IMR-90 (cell line): Measurements from ENCODE around the gene DNMT3A. TPM values are rescaled to one million over a fixed set of nuclear protein-coding genes. Genes with fewer than 3 reads are reported as not detected.

Experiments
- ATAC-seq: fragments of 200-7000 bp; cut with Tn5 transposase; 2 replicates; pipeline ENCODE4 v1.9.1; 2020; ENCODE audit warnings: low read depth, mild to moderate bottlenecking, moderate library complexity
- BruUV-seq: library from RNA; stranded (reverse); fragments of 400-500 nt; replicated peaks from 2 replicates; lab custom pipeline; 2021; lab: Mats Ljungman, UMichigan
- CTCF ChIA-PET: fragments of 300-600 bp; formaldehyde crosslinking; extraction: SDS; loops from one replicate; lab custom pipeline; 2021; ENCODE audit warnings: antibody characterized with exemption; lab: Yijun Ruan, JAX
- POLR2A ChIA-PET: fragments of 300-600 bp; sonication (Branson Sonifier 250); formaldehyde crosslinking; loops from one replicate; lab custom pipeline; 2022; ENCODE audit warnings: antibody characterized with exemption; ENCODE audit not compliant: unreplicated experiment; lab: Charles Lee
- DNase-seq: peaks from one replicate; pipeline ENCODE4 v3.0.0; 2013
- H2AFZ ChIP-seq: replicated peaks from 2 replicates; pipeline ENCODE3; 2013; ENCODE audit warnings: low read length, mild to moderate bottlenecking; ENCODE audit not compliant: poor library complexity
- H2AK5ac ChIP-seq: 2 replicates; pipeline ENCODE4 v1.6.1; 2013; ENCODE audit warnings: low read depth, low read length, inconsistent platforms
- H2AK9ac ChIP-seq: replicated peaks from 2 replicates; pipeline ENCODE3; 2013; ENCODE audit warnings: mild to moderate bottlenecking, low read depth, low read length, moderate library complexity; ENCODE audit not compliant: poor library complexity
- H2BK120ac ChIP-seq: 2 replicates; pipeline ENCODE4 v1.6.1; 2013; ENCODE audit warnings: low read depth, low read length, inconsistent platforms
- H2BK15ac ChIP-seq: 3 replicates; pipeline ENCODE4 v1.6.1; 2013; ENCODE audit warnings: low read depth, low read length, inconsistent platforms
- H2BK20ac ChIP-seq: 2 replicates; pipeline ENCODE4 v1.6.1; 2013; ENCODE audit warnings: low read depth, mild to moderate bottlenecking, inconsistent platforms, low read length, moderate library complexity
- H2BK5ac ChIP-seq: 2 replicates; pipeline ENCODE4 v1.6.1; 2013; ENCODE audit warnings: mild to moderate bottlenecking, low read depth, low read length, inconsistent platforms; ENCODE audit not compliant: poor library complexity, severe bottlenecking
- H3K14ac ChIP-seq: replicated peaks from 2 replicates; pipeline ENCODE4 v1.6.1; 2013; ENCODE audit warnings: low read depth, low read length, inconsistent platforms
- H3K18ac ChIP-seq: 2 replicates; pipeline ENCODE4 v1.6.1; 2013; ENCODE audit warnings: low read depth, low read length, control low read depth
- H3K23ac ChIP-seq: 2 replicates; pipeline ENCODE4 v1.6.1; 2013; ENCODE audit warnings: low read depth, low read length, inconsistent platforms
- H3K27ac ChIP-seq: 2 replicates; pipeline ENCODE4 v1.5.1; 2013; ENCODE audit warnings: mild to moderate bottlenecking, control low read depth, low read length; ENCODE audit not compliant: insufficient read depth
- H3K27me3 ChIP-seq: 2 replicates; pipeline ENCODE4 v1.6.1; 2013; ENCODE audit warnings: low read length; ENCODE audit not compliant: control insufficient read depth, insufficient read depth
- H3K36me3 ChIP-seq: 2 replicates; pipeline ENCODE4 v1.6.1; 2013; ENCODE audit warnings: low read length, mixed read lengths; ENCODE audit not compliant: control insufficient read depth, insufficient read depth
- H3K4ac ChIP-seq: 2 replicates; pipeline ENCODE4 v1.6.1; 2013; ENCODE audit warnings: low read depth, low read length, inconsistent platforms
- H3K4me1 ChIP-seq: 2 replicates; pipeline ENCODE4 v1.6.1; 2013; ENCODE audit warnings: low read length, mixed read lengths; ENCODE audit not compliant: control insufficient read depth, insufficient read depth
- H3K4me2 ChIP-seq: 2 replicates; pipeline ENCODE4 v1.6.1; 2013; ENCODE audit warnings: low read depth, mild to moderate bottlenecking, control low read depth, low read length, moderate library complexity
- H3K4me3 ChIP-seq: 2 replicates; pipeline ENCODE4 v1.5.1; 2013; ENCODE audit warnings: low read depth, mild to moderate bottlenecking, control low read depth, low read length, moderate library complexity; ENCODE audit not compliant: insufficient read depth
- H3K56ac ChIP-seq: 2 replicates; pipeline ENCODE4 v1.6.1; 2013; ENCODE audit warnings: low read length, inconsistent platforms; ENCODE audit not compliant: insufficient read depth; ENCODE audit errors: extremely low read depth
- H3K79me1 ChIP-seq, 2 experiments: 2 replicates each; pipeline ENCODE4 v1.6.1; 2013; ENCODE audit warnings: low read length in 2 of 2, inconsistent platforms in 1 of 2, low read depth in 1 of 2
- H3K9ac ChIP-seq: 2 replicates; pipeline ENCODE4 v1.6.1; 2013; ENCODE audit warnings: low read depth, low read length, control low read depth
- H3K9me1 ChIP-seq: 2 replicates; pipeline ENCODE4 v1.6.1; 2013; ENCODE audit warnings: low read length, inconsistent platforms; ENCODE audit not compliant: insufficient read depth
- H3K9me3 ChIP-seq: 2 replicates; pipeline ENCODE4 v1.6.1; 2013; ENCODE audit warnings: low read length; ENCODE audit not compliant: control insufficient read depth, insufficient read depth
- H4K20me1 ChIP-seq: 2 replicates; pipeline ENCODE4 v1.6.1; 2013; ENCODE audit warnings: low read length, inconsistent platforms; ENCODE audit not compliant: insufficient read depth
- H4K5ac ChIP-seq: 2 replicates; pipeline ENCODE4 v1.6.1; 2013; ENCODE audit warnings: mild to moderate bottlenecking, low read depth, low read length, control low read depth
- H4K8ac ChIP-seq, 2 experiments: 2 replicates each; pipeline ENCODE4 v1.6.1; 2013; ENCODE audit warnings: low read depth in 2 of 2, low read length in 2 of 2, control low read depth in 1 of 2, inconsistent platforms in 1 of 2
- H4K91ac ChIP-seq: 2 replicates; pipeline ENCODE4 v1.6.1; 2013; ENCODE audit warnings: low read depth, low read length, inconsistent platforms; ENCODE audit not compliant: insufficient read depth
- BHLHE40 ChIP-seq: fragments of 150-350 bp; IDR thresholded peaks from 2 replicates; pipeline ENCODE4 v1.6.1; 2016; ENCODE audit warnings: mild to moderate bottlenecking, low read depth, low read length
- CEBPB ChIP-seq: IDR thresholded peaks from 2 replicates; pipeline ENCODE4 v1.6.1; 2012; ENCODE audit warnings: low read depth, low read length, improper control_type of control experiment
- CHD1 ChIP-seq: IDR thresholded peaks from 2 replicates; pipeline ENCODE4 v1.6.1; 2012; ENCODE audit warnings: low read depth, low read length, improper control_type of control experiment
- CTCF ChIP-seq: conservative IDR thresholded peaks from 2 replicates; pipeline ENCODE4 v1.5.1; 2012; ENCODE audit warnings: mild to moderate bottlenecking, low read depth, low read length, improper control_type of control experiment
- ELK1 ChIP-seq: fragments of 150-350 bp; IDR thresholded peaks from 2 replicates; pipeline ENCODE4 v1.6.1; 2016; ENCODE audit warnings: low read depth, mild to moderate bottlenecking, low read length, moderate library complexity, borderline replicate concordance
- FOS ChIP-seq: fragments of 150-350 bp; IDR thresholded peaks from 2 replicates; pipeline ENCODE4 v1.6.1; 2016; ENCODE audit warnings: low read depth, low read length
- MAFK ChIP-seq: IDR thresholded peaks from 2 replicates; pipeline ENCODE4 v1.6.1; 2012; ENCODE audit warnings: low read depth, low read length, improper control_type of control experiment
- MAZ ChIP-seq: IDR thresholded peaks from 2 replicates; pipeline ENCODE4 v1.6.1; 2012; ENCODE audit warnings: low read depth, mild to moderate bottlenecking, low read length, improper control_type of control experiment, moderate library complexity, borderline replicate concordance
- MXI1 ChIP-seq: IDR thresholded peaks from 2 replicates; pipeline ENCODE4 v1.6.1; 2012; ENCODE audit warnings: low read depth, mild to moderate bottlenecking, low read length, moderate library complexity, borderline replicate concordance
- NFE2L2 ChIP-seq: fragments of 150-350 bp; IDR thresholded peaks from 2 replicates; pipeline ENCODE4 v1.6.1; 2016; ENCODE audit warnings: low read depth, mild to moderate bottlenecking, low read length
- RCOR1 ChIP-seq: IDR thresholded peaks from 2 replicates; pipeline ENCODE4 v1.6.1; 2012; ENCODE audit warnings: mild to moderate bottlenecking, low read length, improper control_type of control experiment; ENCODE audit not compliant: insufficient replicate concordance
- RFX5 ChIP-seq: IDR thresholded peaks from 2 replicates; pipeline ENCODE4 v1.8.0; 2012; ENCODE audit warnings: low read depth, mild to moderate bottlenecking, low read length, moderate library complexity
- SMC3 ChIP-seq: fragments of 150-350 bp; IDR thresholded peaks from 2 replicates; pipeline ENCODE4 v1.6.1; 2016; ENCODE audit warnings: low read depth, mild to moderate bottlenecking, antibody characterized with exemption, low read length, moderate library complexity
- WGBS, 2 experiments: methylation state at CpG; one replicate each; pipeline versions ENCODE4 v1.1.5 to v1.1.7; 2013; ENCODE audit warnings: missing lambda C conversion rate in 2 of 2; ENCODE audit not compliant: insufficient read length in 1 of 2; ENCODE audit errors: extremely low coverage in 2 of 2; 5-methylcytosine and 5-hydroxymethylcytosine counted together
- dilution Hi-C: fragments of 300-500 bp; cut with HindIII; formaldehyde crosslinking; loops from one replicate; pipeline ENCODE4 v1.14.3; 2018; ENCODE audit warnings: low sequenced_read_pairs; ENCODE audit not compliant: unreplicated experiment
- in situ Hi-C: fragments of 300-500 bp; cut with MboI; formaldehyde crosslinking; loops from 3 replicates; pipeline ENCODE4 v1.14.3; 2019; ENCODE audit warnings: low sequenced_read_pairs, inconsistent platforms, mixed read lengths
- intact Hi-C: fragments of 100-400 bp; cut with micrococcal nuclease; formaldehyde crosslinking; loops from 2 replicates; pipeline ENCODE4 v1.10.0; 2022
- polyA plus RNA-seq, 3 experiments: library from polyadenylated mRNA; depleted of rRNA; stranded (reverse); fragments of >200 nt; gene quantifications; 2 replicates each; pipeline ENCODE4 v1.2.3, GENCODE V29; 2012; ENCODE audit warnings: low replicate concordance in 1 of 3
- total RNA-seq: library from RNA; depleted of rRNA; stranded (reverse); fragments of >200 nt; gene quantifications from 2 replicates; pipeline ENCODE4 v1.2.3, GENCODE V29; 2012
- TF ChIP-seq, protein P1 (sequence below): fragments of 150-350 bp; IDR thresholded peaks from 2 replicates; pipeline ENCODE4 v1.6.1; 2017; ENCODE audit warnings: mild to moderate bottlenecking, antibody characterized with exemption, low read length, low read depth

Gene DNMT3A
- total and polyA plus RNA-seq, 2 of the 4 experiments (the other 2 are of a cell fraction) = 4.4 to 9.7 TPM

- ChIA-PET CTCF (interaction anchor here (0.6 to 1.2 kb wide), 3 partner anchors 15 to 658 kb away, joined by 3 to 6 read pairs (median 3); no protein-coding TSS in a partner anchor), POLR2A (interaction anchor here (0.6 kb wide), 1 partner anchor 298 kb away, joined by 3 read pairs; no protein-coding TSS in a partner anchor)
- Histone ChIP-seq H4K8ac (peak overlapping the region in 1 of 2 experiments; percentile 6; a peak in 1 of 4 replicates), H3K4ac (no peak overlapping the region), H3K23ac (no peak overlapping the region), H2AFZ (peak overlapping the region; percentile 19), H3K4me1 (peaks cover 12% of the 10 kb centered on the region), H3K9me3 (no peaks in the 10 kb centered on the region), H2BK20ac (no peak overlapping the region), H3K9me1 (peaks cover 12% of the 10 kb centered on the region; the same call in 1 of the 2 replicates), H2AK9ac (no peak overlapping the region), H4K5ac (no peak overlapping the region), H4K91ac (no peak overlapping the region), H3K36me3 (no peaks in the 10 kb centered on the region), H3K18ac (no peak overlapping the region), H3K4me2 (0 out of 2 replicates have a peak overlapping the region, but pooled peaks have one; percentile 8), H3K56ac (no peak overlapping the region), H3K9ac (no peak overlapping the region), H2BK120ac (no peak overlapping the region), H3K27me3 (no peaks in the 10 kb centered on the region), H3K79me1 (peaks cover 0 to 2% of the 10 kb centered on the region in 2 experiments; a peak in 1 of 4 replicates), H3K4me3 (no peak overlapping the region), H2AK5ac (peak overlapping the region; percentile 31; the same call in 1 of the 2 replicates), H4K20me1 (peaks cover 3% of the 10 kb centered on the region; the same call in 1 of the 2 replicates), H3K27ac (no peak overlapping the region), H2BK15ac (peak overlapping the region; percentile 2; the same call in 1 of the 3 replicates), H2BK5ac (no peak overlapping the region), H3K14ac (no peak overlapping the region; the same call in 1 of the 2 replicates)
- dilution Hi-C loops (no loop called here), in situ Hi-C loops (no loop called here), intact Hi-C loops (no loop called here)
- ATAC-seq (peak; percentile 21), DNase-seq (peak; percentile 72)
- no TSS peak for BruUV-seq
- 93% methylated on average over 2 of the region's 7 CpGs; no CpG with 5 or more reads in 1 of the 2 experiments for WGBS, 2 experiments
- TF ChIP-seq, protein P1, sequence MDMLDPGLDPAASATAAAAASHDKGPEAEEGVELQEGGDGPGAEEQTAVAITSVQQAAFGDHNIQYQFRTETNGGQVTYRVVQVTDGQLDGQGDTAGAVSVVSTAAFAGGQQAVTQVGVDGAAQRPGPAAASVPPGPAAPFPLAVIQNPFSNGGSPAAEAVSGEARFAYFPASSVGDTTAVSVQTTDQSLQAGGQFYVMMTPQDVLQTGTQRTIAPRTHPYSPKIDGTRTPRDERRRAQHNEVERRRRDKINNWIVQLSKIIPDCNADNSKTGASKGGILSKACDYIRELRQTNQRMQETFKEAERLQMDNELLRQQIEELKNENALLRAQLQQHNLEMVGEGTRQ = peak; percentile 71
- TF ChIP-seq NFE2L2 (no peak), RFX5 (no peak), MAFK (no peak), MAZ (0 out of 2 replicates have a peak, but pooled peaks have one; percentile 2), ELK1 (no peak), CTCF (no peak), SMC3 (no peak), FOS (peak; percentile 54), MXI1 (no peak), CHD1 (no peak), BHLHE40 (no peak), CEBPB (no peak), RCOR1 (no peak)
Measured at GRCh38 chr2:25347205-25347815, 5.6 kb upstream of the DNMT3A start.
